PC-3 (cell line): ENCODE data around the gene NUCB1. TPM values are rescaled to one million over a fixed set of nuclear protein-coding genes. Genes with fewer than 3 reads are reported as not detected.
A peak's percentile ranks its signal among the peaks of the same experiment; 100 is the strongest.

Experiments used
- ATAC-seq: fragments of 200-7000 bp; cut with Tn5 transposase; 2 replicates; pipeline ENCODE4 v1.9.1; 2020; ENCODE audit warnings: mild to moderate bottlenecking, moderate library complexity
- BruUV-seq: library from RNA; stranded (reverse); fragments of 400-500 nt; replicated peaks from 2 replicates; lab custom pipeline; 2021; lab: Mats Ljungman, UMichigan
- CTCF ChIA-PET: fragments of 300-600 bp; sonication (Branson Sonifier 250); formaldehyde crosslinking; loops from one replicate; lab custom pipeline; 2022; ENCODE audit warnings: antibody characterized with exemption; lab: Charles Lee
- POLR2A ChIA-PET: fragments of 300-600 bp; sonication (Branson Sonifier 250); formaldehyde crosslinking; loops from one replicate; lab custom pipeline; 2022; ENCODE audit warnings: antibody characterized with exemption; ENCODE audit not compliant: unreplicated experiment; lab: Charles Lee
- DNase-seq: peaks from one replicate; pipeline ENCODE4 v3.0.0-alpha.2; 2015
- H2AFZ ChIP-seq: fragments of 300-600 bp; sonication (generic); 2 replicates; pipeline ENCODE4 v1.6.0; 2016; ENCODE audit warnings: antibody characterized with exemption, low read length
- H3F3A ChIP-seq: fragments of 300-600 bp; sonication (generic); one replicate; pipeline ENCODE4 v1.6.0; 2017; ENCODE audit warnings: antibody characterized with exemption, low read length, control low read depth, mild to moderate bottlenecking; ENCODE audit not compliant: unreplicated experiment
- H3K27ac ChIP-seq: fragments of 300-600 bp; sonication (generic); 2 replicates; pipeline ENCODE4 v1.5.1; 2016; ENCODE audit warnings: mild to moderate bottlenecking, low read length
- H3K27me3 ChIP-seq: fragments of 300-600 bp; sonication (generic); 2 replicates; pipeline ENCODE4 v1.6.1; 2016; ENCODE audit warnings: low read length, mixed read lengths
- H3K36me3 ChIP-seq: fragments of 300-600 bp; sonication (generic); 2 replicates; pipeline ENCODE4 v1.6.1; 2016; ENCODE audit warnings: low read depth, mixed run types, low read length, mixed read lengths
- H3K4me1 ChIP-seq: fragments of 300-600 bp; sonication (generic); 2 replicates; pipeline ENCODE4 v1.5.1; 2016; ENCODE audit warnings: low read length; ENCODE audit not compliant: insufficient read depth
- H3K4me2 ChIP-seq: fragments of 300-600 bp; sonication (generic); 2 replicates; pipeline ENCODE4 v1.6.0; 2016; ENCODE audit warnings: low read length
- H3K4me3 ChIP-seq: fragments of 300-600 bp; sonication (generic); 2 replicates; pipeline ENCODE4 v1.5.1; 2016; ENCODE audit warnings: mild to moderate bottlenecking, low read length, mixed read lengths
- H3K79me2 ChIP-seq: fragments of 300-600 bp; sonication (generic); 2 replicates; pipeline ENCODE4 v1.6.1; 2017; ENCODE audit warnings: low read length, mixed read lengths
- H3K9ac ChIP-seq: fragments of 300-600 bp; sonication (generic); 2 replicates; pipeline ENCODE4 v1.6.0; 2016; ENCODE audit warnings: mild to moderate bottlenecking, low read length
- H3K9me2 ChIP-seq: fragments of 300-600 bp; sonication (generic); replicated peaks from 2 replicates; pipeline ENCODE4 v1.6.1; 2016; ENCODE audit warnings: mixed run types, low read length, mixed read lengths
- H3K9me3 ChIP-seq: fragments of 300-600 bp; sonication (generic); 2 replicates; pipeline ENCODE4 v1.6.1; 2016; ENCODE audit warnings: low read length, mixed read lengths
- H4K20me1 ChIP-seq: fragments of 300-600 bp; sonication (generic); 2 replicates; pipeline ENCODE4 v1.6.1; 2016; ENCODE audit warnings: low read length, mixed read lengths
- CTCF ChIP-seq: fragments of 300-600 bp; sonication (generic); conservative IDR thresholded peaks from 2 replicates; pipeline ENCODE4 v1.5.1; 2017; ENCODE audit warnings: antibody characterized with exemption, low read depth, mild to moderate bottlenecking, low read length
- EZH2 ChIP-seq: fragments of 300-600 bp; sonication (generic); IDR thresholded peaks from one replicate; pipeline ENCODE4 v1.6.1; 2017; ENCODE audit warnings: antibody characterized with exemption, mild to moderate bottlenecking, low read length; ENCODE audit not compliant: unreplicated experiment
- EZH2phosphoT487 ChIP-seq: fragments of 300-600 bp; sonication (generic); IDR thresholded peaks from 2 replicates; pipeline ENCODE4 v1.6.1; 2018; ENCODE audit warnings: mild to moderate bottlenecking, antibody characterized with exemption, low read length, borderline replicate concordance
- intact Hi-C: fragments of 100-400 bp; cut with micrococcal nuclease; formaldehyde crosslinking; loops from 2 replicates; pipeline ENCODE4 v1.9.0; 2023
- total RNA-seq: library from RNA; depleted of rRNA; stranded (reverse); fragments of >200 nt; gene quantifications from 2 replicates; pipeline ENCODE4 v1.2.3, GENCODE V29; 2014

NUCB1 gene
- total RNA-seq, 1 experiment from 2014 or later, result 137 TPM

- Histone ChIP-seq H3K9ac (no peak overlapping the region), H3K27ac (no peak overlapping the region), H3K4me3 (no peak overlapping the region), H3K9me3 (no peaks in the 10 kb centered on the region), H3K4me1 (no peaks in the 10 kb centered on the region), H4K20me1 (no peaks in the 10 kb centered on the region), H3K79me2 (no peaks in the 10 kb centered on the region), H3K27me3 (no peaks in the 10 kb centered on the region), H2AFZ (no peak overlapping the region), H3K36me3 (no peaks in the 10 kb centered on the region), H3K4me2 (no peak overlapping the region), H3K9me2 (no peaks in the 10 kb centered on the region), H3F3A (no peaks in the 10 kb centered on the region)
- TF ChIP-seq EZH2, result no peak
- TF ChIP-seq CTCF, result no peak
- no peak for TF ChIP-seq EZH2phosphoT487
- ChIA-PET POLR2A (no interaction called here), CTCF (no interaction called here)
- ATAC-seq (no peak), DNase-seq (no peak)
- BruUV-seq, result no TSS peak
- intact Hi-C loops, result no loop called here
These were observed 47.1 kb downstream of the NUCB1 start for GRCh38 chr19:48947258-48947542.

GRCh38 chr19:48950159-48950558, 50.0 kb downstream of the NUCB1 start:
- Histone ChIP-seq H3K4me3 (no peak overlapping the region), H3F3A (no peaks in the 10 kb centered on the region), H3K36me3 (no peaks in the 10 kb centered on the region), H4K20me1 (no peaks in the 10 kb centered on the region), H3K9me3 (no peaks in the 10 kb centered on the region), H3K27me3 (no peaks in the 10 kb centered on the region), H3K27ac (no peak overlapping the region), H3K9me2 (no peaks in the 10 kb centered on the region), H3K9ac (no peak overlapping the region), H3K79me2 (peaks cover 4% of the 10 kb centered on the region), H3K4me1 (no peaks in the 10 kb centered on the region), H3K4me2 (no peak overlapping the region), H2AFZ (no peak overlapping the region)
- TF ChIP-seq EZH2phosphoT487, result no peak
- ATAC-seq (no peak), DNase-seq (no peak)
- ChIA-PET POLR2A (interaction anchor here (0.7 kb wide), 1 partner anchor 43 kb away, joined by 3 read pairs; the partner anchor contains the start of gene RUVBL2), CTCF (no interaction called here)
- intact Hi-C loops, result no loop called here
- BruUV-seq, result no TSS peak

- no peaks in the 10 kb centered on the region for H3K36me3 ChIP-seq
- ChIA-PET POLR2A (interaction anchor here (0.7 kb wide), 1 partner anchor 42 kb away, joined by 3 read pairs; the partner anchor contains the start of gene RUVBL2), CTCF (no interaction called here)
- H3F3A ChIP-seq, result no peaks in the 10 kb centered on the region
- DNase-seq (peak; percentile 14), ATAC-seq (0 out of 2 replicates have a peak, but pooled peaks have one; percentile 24)
- intact Hi-C loops, result no loop called here
- H3K9ac ChIP-seq, result no peak overlapping the region
- TF ChIP-seq CTCF (no peak), EZH2phosphoT487 (no peak), EZH2 (no peak)
- H3K4me3 ChIP-seq, result no peak overlapping the region
- H3K4me2 ChIP-seq, result no peak overlapping the region
- no peaks in the 10 kb centered on the region for H3K9me3 ChIP-seq
- H2AFZ ChIP-seq, result no peak overlapping the region
- no TSS peak for BruUV-seq
- H3K27me3 ChIP-seq, result no peaks in the 10 kb centered on the region
- no peaks in the 10 kb centered on the region for H4K20me1 ChIP-seq
- H3K9me2 ChIP-seq, result no peaks in the 10 kb centered on the region
- peaks cover 11% of the 10 kb centered on the region for H3K79me2 ChIP-seq
- no peak overlapping the region for H3K27ac ChIP-seq
- peaks cover 4% of the 10 kb centered on the region; the same call in 1 of the 2 replicates for H3K4me1 ChIP-seq
These were observed 50.9 kb downstream of the NUCB1 start for GRCh38 chr19:48950830-48951519.
